HG02852 (cell line): Measurements from ENCODE around the gene TPP2.
A peak's percentile ranks its signal among the peaks of the same experiment; 100 is the strongest.

ENCODE experiments used
- ATAC-seq: cut with Tn5 transposase; IDR thresholded peaks from one replicate; pipeline ENCODE4 v1.9.1; 2021; ENCODE audit warnings: mild to moderate bottlenecking, moderate library complexity; ENCODE audit not compliant: unreplicated experiment

Gene TPP2

DNA sequence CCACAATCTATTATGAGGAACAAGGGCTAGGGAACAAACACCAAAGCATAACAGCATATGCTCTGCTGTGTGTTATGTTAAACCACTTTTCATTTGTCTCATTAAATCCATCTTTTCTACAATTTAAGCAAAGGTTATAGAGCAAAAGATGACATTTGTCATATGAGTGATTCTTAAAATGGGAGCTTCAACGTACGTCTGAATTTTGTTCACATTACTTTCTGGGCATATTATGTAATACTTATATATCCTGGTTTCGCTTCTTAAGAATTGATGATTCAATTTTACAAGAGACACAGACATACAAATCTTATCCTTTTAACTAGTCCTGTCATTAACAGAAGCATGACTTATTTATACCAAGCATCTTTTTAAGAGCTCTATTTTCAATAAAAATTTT, 3.3 kb upstream of the TPP2 start:
- no peak for ATAC-seq

GRCh38 chr13:102597029-102597961, 509 bp downstream of the TPP2 start:
- ATAC-seq, result peak; percentile 21

DNA sequence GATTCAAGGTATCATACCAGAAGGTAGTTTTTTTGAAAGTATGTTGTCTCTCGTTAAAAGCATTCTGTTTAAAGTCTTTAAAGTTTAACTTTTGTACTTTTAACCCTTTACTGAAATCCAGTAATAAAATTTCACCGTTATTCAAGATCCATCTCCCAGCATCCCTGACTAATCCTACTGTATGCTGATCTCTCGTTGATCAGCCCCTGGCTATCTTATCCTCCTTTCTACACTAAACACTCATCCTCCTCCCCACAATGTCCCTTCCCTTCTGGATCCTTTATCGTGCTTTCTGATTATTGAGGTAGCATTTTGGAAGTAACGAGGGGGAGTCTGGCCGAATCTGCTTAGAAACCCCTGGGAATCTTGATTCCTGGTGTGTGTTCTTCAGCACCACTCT, 1.3 kb downstream of the TPP2 start:
- no peak for ATAC-seq

DNA sequence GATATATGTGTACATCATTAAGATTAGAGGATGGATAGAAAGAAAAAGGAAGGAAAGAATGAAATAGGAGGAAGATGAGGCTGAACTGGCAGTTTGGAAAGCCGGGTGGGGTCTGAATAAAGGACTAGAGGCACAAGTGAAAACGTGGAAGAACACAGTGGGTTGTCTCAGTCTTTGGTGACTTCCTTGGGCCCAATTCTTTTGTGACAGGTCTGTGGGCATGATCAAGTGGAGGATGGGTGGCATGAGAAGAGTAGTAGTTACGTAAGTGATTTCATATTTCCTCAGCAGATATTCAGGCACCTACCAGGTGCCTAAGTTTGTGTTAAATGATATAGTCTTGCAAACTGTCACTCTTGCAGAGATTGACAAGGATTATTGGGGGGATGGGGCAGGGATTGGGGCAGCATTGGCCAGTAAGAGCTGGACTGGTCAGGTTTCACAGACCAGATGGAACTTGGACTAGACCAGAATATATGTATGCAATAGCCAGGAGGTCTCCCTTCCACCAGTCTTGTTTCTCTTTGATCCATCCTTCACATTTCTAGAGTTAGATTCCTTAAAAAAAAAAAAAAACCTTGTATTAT, 2.7 kb downstream of the TPP2 start:
- no peak for ATAC-seq

- ATAC-seq, result no peak
These were observed 9.9 kb downstream of the TPP2 start for GRCh38 chr13:102606537-102607309.

- no peak for ATAC-seq
These were observed 12.2 kb downstream of the TPP2 start for GRCh38 chr13:102608974-102609373.

DNA sequence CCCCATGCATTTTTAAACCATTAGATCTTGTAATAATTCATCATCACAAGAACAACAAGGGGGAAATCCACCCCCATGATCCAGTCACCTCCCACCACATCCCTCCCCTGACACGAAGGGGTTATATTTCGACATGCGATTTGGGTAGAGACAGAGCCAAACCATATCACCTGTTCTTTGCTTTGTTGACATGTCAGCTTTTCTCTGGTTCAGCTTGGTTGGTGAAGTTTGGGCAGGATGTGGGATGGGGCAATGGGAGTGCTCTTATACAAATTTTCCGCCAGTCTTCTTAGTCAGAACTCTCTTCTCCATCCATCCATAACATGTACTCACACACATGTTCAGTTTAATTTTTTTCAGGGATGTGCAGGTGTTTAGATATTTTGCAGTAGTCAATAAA, 12.9 kb downstream of the TPP2 start:
- no peak for ATAC-seq

DNA sequence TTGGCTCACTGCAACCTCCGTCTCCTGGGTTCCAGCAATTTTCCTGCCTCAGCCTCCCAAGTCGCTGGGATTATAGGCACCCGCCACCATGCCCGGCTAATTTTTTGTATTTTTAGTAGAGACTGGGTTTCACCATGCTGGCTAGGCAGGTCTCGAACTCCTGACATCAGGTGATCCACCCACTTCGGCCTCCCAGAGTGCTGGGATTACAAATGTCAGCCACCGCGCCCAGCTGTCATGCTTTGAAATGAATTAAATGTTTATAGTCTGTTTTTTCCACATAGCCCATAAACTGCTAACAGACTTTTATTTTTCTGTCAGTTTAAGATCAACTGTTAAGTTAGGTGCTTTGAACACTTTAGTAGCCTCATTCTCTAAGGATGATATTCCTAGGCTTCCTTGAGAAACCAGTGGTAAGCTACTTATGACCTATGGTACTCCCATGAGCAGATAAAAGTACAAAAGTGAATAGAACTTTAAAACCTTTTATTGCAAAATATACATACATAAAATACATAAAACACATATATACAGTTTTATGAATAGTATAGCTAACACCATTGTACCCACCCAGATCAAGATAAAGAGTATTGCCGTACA, 13.6 kb downstream of the TPP2 start:
- no peak for ATAC-seq

- no peak for ATAC-seq
These were observed 21.0 kb downstream of the TPP2 start for GRCh38 chr13:102617697-102618350.

DNA sequence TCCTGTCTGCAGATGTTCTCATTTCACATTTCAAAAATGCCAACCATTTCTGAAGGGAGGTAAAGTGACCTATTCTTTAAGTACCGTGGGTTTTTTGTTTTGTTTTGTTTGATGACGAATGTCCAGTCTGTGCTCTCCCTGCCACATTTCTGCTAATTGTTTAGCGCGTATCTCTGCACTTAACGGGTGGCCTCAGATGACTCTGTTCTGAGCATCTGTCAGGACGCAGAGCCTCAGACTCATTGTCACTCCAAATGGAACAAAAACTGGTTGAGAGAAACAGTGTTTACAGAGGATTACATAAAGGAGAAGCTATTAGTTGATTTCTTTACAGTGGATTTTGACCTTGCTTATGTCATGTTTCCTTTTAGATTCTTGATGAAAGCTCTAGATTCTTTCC, 23.7 kb downstream of the TPP2 start:
- ATAC-seq, result no peak

- no peak for ATAC-seq
These were observed 30.1 kb downstream of the TPP2 start for GRCh38 chr13:102626928-102627327.

DNA sequence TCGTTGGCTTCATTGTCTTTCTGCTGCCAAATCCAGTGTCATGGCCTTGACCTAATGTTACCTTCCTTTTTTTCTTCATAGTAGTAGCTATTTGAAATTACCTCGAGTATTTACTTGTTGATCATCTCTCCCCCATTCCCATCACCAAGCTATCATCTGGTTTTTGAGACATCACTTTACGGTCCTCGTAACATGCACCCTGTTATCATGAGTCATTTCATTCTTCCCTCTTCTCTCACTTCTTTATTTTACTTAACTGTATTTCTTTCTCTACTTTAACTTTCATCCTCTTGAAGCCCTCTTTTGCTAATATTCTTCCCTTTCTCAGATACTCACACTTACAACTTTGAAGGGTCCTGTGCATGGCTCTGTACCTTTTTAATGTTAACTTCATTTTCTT, 31.8 kb downstream of the TPP2 start:
- no peak for ATAC-seq

DNA sequence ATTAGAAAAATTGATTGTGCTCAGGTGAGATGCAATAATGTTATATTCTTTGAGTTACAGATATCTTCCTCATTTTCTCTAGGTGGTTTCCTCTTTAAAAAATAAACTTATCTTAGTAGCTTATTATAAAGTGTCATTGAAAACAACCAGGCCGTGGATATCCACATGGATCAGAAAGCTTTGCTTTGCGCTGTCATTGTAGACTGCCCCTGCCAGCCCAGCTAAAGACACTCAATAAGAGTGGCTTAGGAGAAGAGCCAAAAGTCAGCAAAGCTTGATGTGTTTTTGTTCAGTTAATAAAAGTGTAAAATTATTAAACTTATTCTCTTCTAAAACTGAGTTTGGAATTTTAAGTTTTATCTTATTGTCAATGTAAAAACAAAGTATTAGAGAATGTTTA, 34.4 kb downstream of the TPP2 start:
- ATAC-seq, result no peak

- no peak for ATAC-seq
These were observed 42.0 kb downstream of the TPP2 start for GRCh38 chr13:102638741-102639140.

DNA sequence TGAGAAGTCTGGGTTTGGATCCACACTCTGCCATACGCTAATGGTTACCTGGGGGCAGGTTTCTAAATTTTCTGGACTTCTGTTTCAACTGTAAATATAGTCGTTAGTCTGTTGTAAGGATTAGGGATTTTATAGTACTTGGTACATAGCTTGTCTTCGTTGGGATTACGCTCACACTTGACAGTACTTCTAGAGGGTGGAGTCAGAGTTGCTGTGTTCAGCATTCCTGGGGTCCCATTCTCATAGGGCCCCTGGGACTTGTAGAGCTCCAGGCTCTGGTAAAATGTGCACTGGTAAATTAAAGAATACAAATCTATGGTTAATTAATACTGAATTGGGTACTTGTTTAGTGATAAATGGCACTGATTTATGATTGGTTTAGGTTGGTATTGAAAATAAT, 45.2 kb downstream of the TPP2 start:
- ATAC-seq, result no peak

GRCh38 chr13:102642475-102642874, 45.7 kb downstream of the TPP2 start:
- ATAC-seq, result no peak

DNA sequence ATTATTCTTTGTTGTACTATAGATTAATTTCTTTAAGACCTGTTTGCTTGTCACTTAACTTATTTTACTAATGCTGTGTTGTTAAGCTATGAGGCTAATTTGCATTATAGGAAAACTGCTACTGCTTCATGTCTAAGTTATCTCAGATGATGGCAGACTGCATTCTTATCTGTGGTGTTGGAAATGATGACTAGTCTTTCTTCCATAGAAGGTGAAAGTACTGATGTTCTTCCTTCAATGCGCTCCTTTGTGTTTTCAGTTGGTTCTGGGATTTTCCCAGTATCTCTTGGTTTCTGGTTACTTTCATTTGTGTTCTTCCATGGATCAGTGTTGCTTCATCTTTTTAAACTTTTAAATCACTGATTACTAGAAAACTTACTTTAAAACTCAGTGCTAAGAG, 46.9 kb downstream of the TPP2 start:
- ATAC-seq, result no peak

GRCh38 chr13:102645701-102646100, 48.9 kb downstream of the TPP2 start:
- no peak for ATAC-seq

DNA sequence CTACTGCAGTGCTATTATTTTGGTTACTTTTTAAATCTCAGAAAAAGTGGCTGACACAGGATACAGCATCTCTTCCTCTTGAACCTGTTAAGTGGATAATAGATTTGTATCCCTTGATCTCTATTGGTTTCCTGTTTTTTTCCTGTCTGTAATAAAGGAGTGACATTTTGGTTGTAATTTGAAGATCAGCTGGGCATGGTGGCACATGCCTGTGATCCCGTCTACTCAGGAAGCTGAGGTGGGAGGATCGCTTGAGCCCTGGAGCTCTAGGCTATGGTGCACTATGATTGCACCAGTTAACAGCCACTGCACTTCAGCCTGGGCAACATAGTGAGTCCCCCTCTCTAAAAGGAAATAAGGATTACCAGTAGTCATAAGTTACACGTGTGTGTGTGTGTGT, 51.3 kb downstream of the TPP2 start:
- no peak for ATAC-seq

DNA sequence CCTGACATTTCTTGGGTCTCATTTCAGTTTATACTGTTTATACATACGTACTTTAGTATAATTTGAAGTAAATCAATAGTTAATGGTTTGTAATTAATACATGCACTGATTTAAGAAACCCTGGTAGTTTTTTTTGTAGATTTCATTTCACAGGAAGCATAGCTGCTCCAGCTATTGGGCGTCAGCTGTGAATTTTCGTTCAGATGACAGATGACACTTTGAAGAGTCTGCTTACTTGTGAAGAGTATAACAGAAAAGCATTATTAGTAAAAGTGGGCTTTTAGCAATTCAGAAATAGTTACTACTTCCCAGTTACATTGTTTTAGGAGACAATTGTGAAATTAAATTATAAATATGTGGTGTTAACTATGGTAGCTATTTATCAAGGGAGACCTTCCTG, 53.7 kb downstream of the TPP2 start:
- no peak for ATAC-seq

DNA sequence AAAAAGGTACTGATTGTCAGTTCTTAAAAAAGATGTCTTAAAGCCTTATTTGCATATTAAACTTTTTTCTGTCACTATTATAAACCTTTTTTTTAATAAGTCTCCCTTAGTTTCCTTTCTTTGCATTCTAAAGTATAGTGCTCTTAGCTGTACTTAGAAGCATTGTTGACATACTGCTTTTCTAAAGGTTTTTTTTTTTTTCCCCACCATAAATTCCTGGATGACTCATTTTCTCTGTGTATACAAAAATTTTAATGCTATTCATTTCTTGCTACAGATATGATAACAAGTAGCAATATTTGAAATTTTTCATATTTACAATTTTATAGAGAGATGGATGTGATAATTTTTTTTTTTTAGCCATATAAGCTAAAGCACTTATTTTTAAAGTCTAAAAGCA, 54.6 kb downstream of the TPP2 start:
- no peak for ATAC-seq
